Stimulated activated effector memory CD8-positive, alpha-beta T cell treated with anti-CD3 and anti-CD28 coated beads, Interleukin-12 subunit alpha, Interleukin-12 subunit beta, amount 100 ng/mL, for 72 hours (primary cell): ENCODE data around the gene ECT2L.

Source experiments
- ATAC-seq: fragments of 150-1000 bp; cut with Tn5 transposase; 2 replicates; pipeline ENCODE4 v1.10.0; 2021
- DNase-seq, 2 donors: peaks; one replicate each; pipeline ENCODE4 v3.0.0; 2021 to 2022; ENCODE audit warnings: low spot score in 2 of 2
- H3K27ac Mint-ChIP-seq: one replicate; pipeline ENCODE4 v1.8.0; 2022; ENCODE audit warnings: mild to moderate bottlenecking, mixed read lengths
- H3K36me3 Mint-ChIP-seq: one replicate; pipeline ENCODE4 v1.8.0; 2022; ENCODE audit warnings: mild to moderate bottlenecking, mixed read lengths
- H3K4me1 Mint-ChIP-seq: one replicate; pipeline ENCODE4 v1.8.0; 2022; ENCODE audit warnings: mixed read lengths
- H3K4me3 Mint-ChIP-seq: one replicate; pipeline ENCODE4 v1.8.0; 2022; ENCODE audit warnings: mild to moderate bottlenecking, mixed read lengths
- H3K9me3 Mint-ChIP-seq: one replicate; pipeline ENCODE4 v1.8.0; 2022; ENCODE audit warnings: mixed read lengths

The ECT2L gene

DNA sequence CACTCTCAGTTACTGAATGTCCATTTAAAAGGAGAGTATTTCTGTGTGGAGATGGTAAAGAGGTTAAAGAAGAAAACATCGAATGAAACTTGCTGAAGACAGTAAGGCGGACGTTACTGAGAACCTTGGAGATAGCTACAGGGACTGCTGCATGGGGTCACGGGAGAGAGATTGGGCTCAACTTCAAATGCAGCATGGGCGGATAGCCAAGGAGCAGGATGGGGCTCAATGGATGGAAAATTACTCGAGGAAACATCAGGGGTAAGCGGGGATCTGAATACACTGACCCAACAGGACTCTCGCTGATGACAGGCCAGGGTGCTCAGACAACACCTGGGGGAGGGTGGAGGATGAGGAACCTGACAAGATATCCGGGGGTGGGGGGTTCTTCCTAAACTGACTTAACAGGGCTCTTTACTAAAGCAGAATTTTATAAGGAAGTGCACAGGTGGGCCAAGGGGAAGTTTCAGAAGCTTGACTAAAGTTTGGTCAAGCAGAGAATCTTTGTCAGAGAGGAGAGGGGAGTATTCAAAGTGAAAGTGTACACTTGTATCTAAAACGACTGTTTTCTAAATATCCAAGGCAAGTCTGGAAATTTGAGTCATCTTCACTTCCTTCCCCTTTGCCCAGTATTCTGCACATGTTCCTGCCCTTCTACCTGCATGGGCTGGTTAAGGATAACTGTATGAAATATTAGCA lies 22.8 kb downstream of the ECT2L start:
- Mint-ChIP-seq H3K4me1 (peaks cover 21% of the 10 kb centered on the region), H3K27ac (peak overlapping the region; percentile 87), H3K9me3 (no peaks in the 10 kb centered on the region), H3K36me3 (peaks cover 11% of the 10 kb centered on the region), H3K4me3 (peak overlapping the region; percentile 31)
- peak; percentile 71 for ATAC-seq
- DNase-seq = no peak

DNA sequence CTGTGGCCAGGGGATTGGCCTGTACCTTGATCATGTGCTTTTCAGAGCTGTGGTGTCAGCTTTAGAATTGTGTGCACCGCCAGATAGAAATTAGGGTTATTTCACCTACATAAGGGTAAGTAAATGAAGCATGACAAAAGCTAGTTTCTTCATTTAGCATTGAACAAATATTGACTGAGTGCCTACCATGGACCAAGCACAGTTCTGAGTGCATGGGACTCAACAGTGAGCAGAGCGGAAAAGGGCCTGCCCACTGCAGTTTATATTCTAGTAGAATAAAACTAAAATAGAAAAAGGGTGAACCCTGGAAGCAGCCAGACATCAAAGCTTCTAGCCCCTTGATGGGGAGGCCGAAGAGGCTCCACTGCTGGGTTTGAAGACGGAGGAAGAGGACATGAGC lies 25.6 kb downstream of the ECT2L start:
- ATAC-seq (no peak), DNase-seq (no peak)
- H3K27ac Mint-ChIP-seq = no peak overlapping the region
- H3K36me3 Mint-ChIP-seq = peaks cover 11% of the 10 kb centered on the region
- H3K4me1 Mint-ChIP-seq = peaks cover 26% of the 10 kb centered on the region
- no peaks in the 10 kb centered on the region for H3K9me3 Mint-ChIP-seq
- H3K4me3 Mint-ChIP-seq = no peak overlapping the region

DNA sequence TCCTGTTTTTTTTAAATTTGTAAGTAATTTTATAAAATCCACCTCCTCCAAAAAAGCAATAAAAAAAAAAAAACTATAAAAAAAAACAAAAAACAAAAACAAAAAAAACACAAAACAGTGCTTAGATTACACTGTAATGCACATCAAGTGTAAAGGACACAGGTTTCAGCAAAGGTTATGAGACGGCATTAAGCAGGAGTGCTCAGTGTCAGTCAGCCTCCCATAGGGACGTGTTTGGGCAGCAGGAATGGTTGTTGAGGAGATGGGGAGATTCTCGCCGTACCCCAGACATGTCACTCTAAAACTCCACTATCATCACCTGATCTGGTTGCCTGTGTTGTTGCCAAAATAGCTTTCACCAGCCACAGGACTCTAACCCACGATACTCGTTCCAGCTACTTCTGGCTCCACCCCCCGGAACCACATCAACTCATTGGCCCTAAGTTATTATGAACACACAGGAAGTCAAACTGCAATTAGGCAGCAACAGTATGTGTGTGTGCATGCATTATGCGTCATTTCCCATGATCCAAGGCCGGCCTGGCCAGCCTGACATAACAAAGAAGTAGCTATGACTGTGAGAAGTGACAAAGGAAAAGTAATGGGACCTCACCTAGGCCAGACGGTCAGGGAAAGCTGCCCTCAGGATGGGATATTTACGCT lies 28.7 kb downstream of the ECT2L start:
- no peaks in the 10 kb centered on the region for H3K9me3 Mint-ChIP-seq
- peak; percentile 83 for ATAC-seq
- H3K4me1 Mint-ChIP-seq = peaks cover 5% of the 10 kb centered on the region
- H3K4me3 Mint-ChIP-seq = no peak overlapping the region
- H3K36me3 Mint-ChIP-seq = no peaks in the 10 kb centered on the region
- no peak for DNase-seq
- no peak overlapping the region for H3K27ac Mint-ChIP-seq

DNA sequence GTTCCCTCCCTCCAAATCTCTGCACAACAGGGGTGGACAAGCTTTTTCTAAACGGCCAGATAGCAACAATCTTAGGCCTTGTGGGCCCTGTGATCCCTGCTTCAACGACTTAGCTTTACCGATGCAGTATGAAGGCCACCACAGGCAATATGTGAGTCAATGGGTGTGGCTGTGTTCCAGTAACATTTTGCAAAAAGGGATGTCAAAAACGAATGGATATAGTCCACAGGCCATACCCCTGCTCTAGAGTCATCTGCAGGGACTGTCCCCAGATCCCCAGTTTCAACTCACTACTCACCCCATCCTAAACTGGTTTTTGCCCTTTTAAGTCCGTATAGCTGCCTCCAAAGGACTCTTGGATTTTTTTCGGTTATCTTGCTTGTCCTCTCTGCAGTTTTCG lies 34.4 kb downstream of the ECT2L start:
- H3K9me3 Mint-ChIP-seq = no peaks in the 10 kb centered on the region
- no peak overlapping the region for H3K4me3 Mint-ChIP-seq
- ATAC-seq (no peak), DNase-seq (no peak)
- no peaks in the 10 kb centered on the region for H3K36me3 Mint-ChIP-seq
- no peak overlapping the region for H3K27ac Mint-ChIP-seq
- H3K4me1 Mint-ChIP-seq = no peaks in the 10 kb centered on the region

DNA sequence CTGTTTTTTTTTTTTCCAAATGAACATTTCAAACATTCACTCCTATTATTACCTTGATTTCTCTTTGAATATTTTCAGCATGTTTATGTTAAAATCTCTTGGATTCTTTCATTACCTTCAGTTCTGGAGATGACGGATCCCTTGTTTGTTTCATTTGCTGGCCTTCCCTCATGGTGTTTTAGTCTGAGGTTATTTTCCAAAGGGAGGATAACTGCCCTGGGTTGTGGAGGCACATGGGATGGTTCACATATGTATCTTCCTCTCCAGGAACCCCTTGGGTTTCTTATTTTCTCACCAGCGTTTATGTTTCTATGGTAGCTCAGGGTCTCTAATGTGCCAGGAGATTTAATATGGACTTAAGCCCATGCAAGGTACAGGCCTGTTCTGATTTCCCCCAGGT lies 36.3 kb downstream of the ECT2L start:
- ATAC-seq = no peak
- H3K27ac Mint-ChIP-seq = no peak overlapping the region
- H3K4me3 Mint-ChIP-seq = no peak overlapping the region
- no peaks in the 10 kb centered on the region for H3K9me3 Mint-ChIP-seq
- no peak for DNase-seq
- H3K36me3 Mint-ChIP-seq = no peaks in the 10 kb centered on the region
- no peaks in the 10 kb centered on the region for H3K4me1 Mint-ChIP-seq

DNA sequence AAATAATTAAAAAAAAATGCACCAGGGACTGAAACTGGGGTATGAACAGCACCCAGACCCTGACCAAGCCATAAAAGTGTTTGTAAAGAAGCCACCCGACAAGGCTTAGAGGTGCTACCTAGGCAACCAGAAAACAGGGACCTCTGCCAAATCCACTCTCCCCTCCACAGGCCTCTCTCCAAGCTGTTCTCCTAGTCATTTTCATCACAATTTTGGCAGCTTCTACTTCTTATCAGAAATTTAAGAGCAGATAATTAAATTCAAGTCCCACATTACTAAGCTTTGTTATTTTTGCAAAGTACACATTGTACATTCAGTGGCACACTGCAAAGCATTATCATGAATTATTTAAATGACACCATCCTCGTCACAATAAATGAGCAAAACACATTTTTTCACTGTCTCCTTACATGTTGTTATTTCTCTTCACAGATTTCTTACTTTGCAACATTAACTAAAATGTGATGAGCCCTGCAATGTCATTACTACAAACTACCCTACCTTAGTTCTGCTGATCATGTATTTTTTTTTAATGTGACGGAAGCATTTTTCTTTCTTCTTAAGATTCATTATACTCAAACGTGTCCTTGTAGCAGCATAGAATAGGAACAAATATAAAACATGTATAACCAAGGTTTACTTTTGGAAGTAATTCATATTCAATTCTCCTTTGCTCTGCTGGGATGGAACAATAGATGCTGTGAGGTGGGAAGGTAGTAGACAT lies 38.1 kb downstream of the ECT2L start:
- Mint-ChIP-seq H3K36me3 (no peaks in the 10 kb centered on the region), H3K27ac (no peak overlapping the region), H3K4me3 (no peak overlapping the region), H3K9me3 (no peaks in the 10 kb centered on the region), H3K4me1 (no peaks in the 10 kb centered on the region)
- DNase-seq (no peak), ATAC-seq (no peak)

DNA sequence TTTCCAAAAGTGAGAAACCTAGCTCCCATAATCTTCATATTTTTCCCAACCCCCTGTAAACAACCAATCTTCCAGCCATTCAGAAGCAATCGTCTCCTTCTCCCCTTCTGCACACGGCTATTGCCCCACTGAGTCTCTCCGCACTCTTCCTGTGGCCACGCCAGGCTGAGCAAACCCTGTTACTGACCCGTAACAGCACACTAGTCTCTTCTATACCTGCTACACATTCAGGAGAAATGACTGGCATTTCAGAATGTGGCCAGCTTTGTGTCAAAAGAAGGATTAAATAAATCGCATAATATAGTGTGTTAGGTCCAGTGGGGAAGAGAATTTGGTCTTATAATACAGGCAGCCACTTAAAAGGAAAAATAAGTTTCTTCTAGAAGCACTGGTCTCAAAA lies 41.4 kb downstream of the ECT2L start:
- Mint-ChIP-seq H3K27ac (no peak overlapping the region), H3K36me3 (no peaks in the 10 kb centered on the region), H3K4me1 (no peaks in the 10 kb centered on the region), H3K9me3 (no peaks in the 10 kb centered on the region), H3K4me3 (no peak overlapping the region)
- ATAC-seq (no peak), DNase-seq (no peak)

DNA sequence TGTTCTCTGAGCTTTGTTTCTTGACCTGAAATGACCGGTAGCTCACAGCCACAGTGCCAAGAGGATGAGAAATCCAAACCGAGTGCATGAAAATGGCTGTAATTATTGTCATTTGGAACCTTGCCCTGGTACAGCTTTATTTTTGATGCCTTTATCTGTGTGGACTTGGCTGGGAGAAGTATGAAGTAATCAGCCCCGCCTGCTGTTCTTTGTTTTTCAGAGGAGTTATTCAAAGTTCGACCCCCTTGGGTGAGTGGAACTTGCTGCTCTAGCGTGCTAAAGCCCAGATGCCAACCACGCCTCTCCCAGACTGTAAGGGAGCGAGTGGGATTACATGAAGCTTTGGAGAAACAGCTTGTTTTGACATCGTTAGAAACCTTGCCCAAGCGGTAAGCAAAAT lies 48.3 kb downstream of the ECT2L start:
- Mint-ChIP-seq H3K9me3 (no peaks in the 10 kb centered on the region), H3K27ac (no peak overlapping the region), H3K4me1 (no peaks in the 10 kb centered on the region), H3K36me3 (no peaks in the 10 kb centered on the region), H3K4me3 (no peak overlapping the region)
- ATAC-seq (no peak), DNase-seq (no peak)

DNA sequence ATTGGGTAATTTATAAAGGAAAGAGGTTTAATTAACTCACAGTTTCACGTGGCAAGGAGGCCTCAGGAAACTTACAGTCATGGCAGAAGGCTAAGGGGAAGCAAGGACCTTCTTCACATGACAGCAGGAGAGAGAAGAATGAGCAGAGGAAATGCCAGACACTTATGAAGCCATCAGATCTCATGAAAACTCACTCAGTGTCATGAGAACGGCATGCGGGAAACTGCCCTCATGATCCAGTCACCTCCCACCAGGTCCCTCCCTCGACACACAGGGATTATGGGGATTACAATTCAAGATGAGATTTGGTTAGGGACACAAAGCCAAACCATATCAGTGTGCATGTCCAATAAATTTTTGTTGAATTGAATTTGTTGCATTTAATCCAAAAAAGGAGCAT lies 52.0 kb downstream of the ECT2L start:
- Mint-ChIP-seq H3K4me1 (no peaks in the 10 kb centered on the region), H3K4me3 (no peak overlapping the region), H3K27ac (no peak overlapping the region), H3K36me3 (no peaks in the 10 kb centered on the region), H3K9me3 (no peaks in the 10 kb centered on the region)
- no peak for DNase-seq
- ATAC-seq = no peak

DNA sequence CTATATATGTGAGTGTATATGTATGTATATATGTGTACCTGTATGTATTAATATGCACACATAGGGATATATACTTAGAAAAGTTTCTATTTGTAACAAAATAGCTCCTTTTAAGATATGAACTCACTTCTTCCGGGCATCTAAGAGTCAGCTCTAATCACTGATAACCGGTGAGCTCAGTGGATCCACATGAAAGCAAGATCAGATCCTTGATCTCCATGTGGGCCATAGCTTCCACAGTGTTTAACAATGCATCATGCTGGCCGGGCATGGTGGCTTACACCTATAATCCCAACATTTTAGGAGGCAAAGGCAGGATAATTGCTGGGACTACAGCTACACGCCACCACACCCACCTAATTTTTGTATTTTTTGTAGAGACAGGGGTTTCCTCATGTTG lies 52.6 kb downstream of the ECT2L start:
- ATAC-seq (no peak), DNase-seq (no peak)
- Mint-ChIP-seq H3K36me3 (no peaks in the 10 kb centered on the region), H3K9me3 (no peaks in the 10 kb centered on the region), H3K4me1 (no peaks in the 10 kb centered on the region), H3K27ac (no peak overlapping the region), H3K4me3 (no peak overlapping the region)

DNA sequence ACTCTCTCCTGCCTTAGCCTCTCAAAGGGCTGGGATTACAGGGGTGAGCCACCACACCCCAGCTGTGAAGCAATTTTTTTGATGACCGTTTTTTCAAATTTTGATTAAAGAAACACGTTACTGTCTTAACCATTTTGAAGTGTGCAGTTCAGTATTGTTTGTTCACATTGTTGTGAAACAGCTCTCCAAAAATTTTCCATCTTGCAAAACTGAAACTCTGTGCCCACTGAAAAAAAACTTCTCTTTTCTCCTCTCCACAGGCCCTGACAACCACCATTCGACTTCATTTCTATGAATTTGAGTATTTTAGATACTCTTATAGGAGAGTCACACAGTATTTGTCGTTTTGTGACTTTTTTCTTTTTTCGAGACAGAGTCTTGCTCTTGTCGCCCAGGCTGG lies 53.9 kb downstream of the ECT2L start:
- ATAC-seq = no peak
- Mint-ChIP-seq H3K9me3 (no peaks in the 10 kb centered on the region), H3K4me3 (no peak overlapping the region), H3K4me1 (no peaks in the 10 kb centered on the region), H3K36me3 (no peaks in the 10 kb centered on the region), H3K27ac (no peak overlapping the region)
- DNase-seq = no peak

DNA sequence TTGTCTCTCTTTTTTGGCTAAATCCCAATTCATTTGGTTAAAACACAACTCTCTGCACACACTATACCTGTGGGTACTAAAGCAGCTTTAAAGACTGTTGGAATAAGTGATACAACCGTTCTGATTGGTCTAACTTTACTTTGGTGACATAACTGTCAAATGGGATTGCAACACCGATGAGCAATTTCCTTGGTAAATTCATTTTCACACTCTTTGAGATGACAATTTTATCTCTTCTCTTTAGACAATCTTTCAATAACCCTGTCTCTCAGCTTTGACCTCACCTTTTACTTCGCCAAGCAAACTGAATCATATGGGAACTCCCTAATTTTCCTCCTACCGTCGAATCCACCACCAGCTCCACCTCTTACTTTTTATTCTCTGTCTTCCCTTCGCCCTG lies 60.8 kb downstream of the ECT2L start:
- Mint-ChIP-seq H3K4me1 (peaks cover 7% of the 10 kb centered on the region), H3K36me3 (no peaks in the 10 kb centered on the region), H3K9me3 (no peaks in the 10 kb centered on the region), H3K4me3 (no peak overlapping the region), H3K27ac (no peak overlapping the region)
- no peak for DNase-seq
- peak; percentile 19 for ATAC-seq

DNA sequence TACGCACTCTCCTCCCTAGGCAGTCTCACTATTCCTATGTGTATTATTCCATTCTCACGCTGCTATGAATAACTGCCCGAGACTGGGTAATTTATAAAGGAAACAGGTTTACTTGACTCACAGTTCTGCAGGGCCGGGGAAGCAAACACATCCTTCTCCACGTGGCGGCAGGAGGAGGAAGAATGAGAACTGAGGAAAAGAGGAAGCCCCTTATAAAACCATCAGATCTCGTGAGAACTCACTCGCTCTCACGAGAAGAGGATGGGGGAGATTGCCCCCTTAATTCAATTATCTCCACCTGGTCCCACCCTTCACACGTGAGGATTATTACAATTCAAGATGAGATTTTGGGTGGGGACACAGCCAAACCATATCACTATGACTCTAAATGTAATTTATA lies 61.9 kb downstream of the ECT2L start:
- no peak overlapping the region for H3K4me3 Mint-ChIP-seq
- no peak overlapping the region for H3K27ac Mint-ChIP-seq
- peaks cover 7% of the 10 kb centered on the region for H3K4me1 Mint-ChIP-seq
- DNase-seq = no peak
- ATAC-seq = no peak
- no peaks in the 10 kb centered on the region for H3K9me3 Mint-ChIP-seq
- H3K36me3 Mint-ChIP-seq = no peaks in the 10 kb centered on the region

DNA sequence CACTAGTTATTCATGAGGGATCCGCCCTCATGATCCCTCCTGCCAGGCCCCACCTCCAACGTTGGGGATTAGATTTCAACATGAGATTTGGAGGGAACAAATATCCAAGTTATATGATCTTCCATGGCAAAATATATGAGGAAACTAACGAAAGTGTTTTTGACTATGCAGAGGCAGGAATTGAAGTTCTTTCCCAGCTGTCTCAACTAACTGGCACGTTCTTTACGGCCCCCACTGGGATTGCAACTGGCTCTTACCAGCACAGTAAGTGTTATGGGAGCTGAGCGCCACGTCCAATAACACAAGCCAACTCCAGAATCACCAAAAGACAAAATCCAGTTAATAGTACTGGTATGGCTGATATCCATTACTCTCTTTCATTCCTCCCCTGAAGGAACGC lies 66.6 kb downstream of the ECT2L start:
- ATAC-seq = no peak
- Mint-ChIP-seq H3K4me3 (no peak overlapping the region), H3K27ac (no peak overlapping the region), H3K36me3 (no peaks in the 10 kb centered on the region), H3K4me1 (no peaks in the 10 kb centered on the region), H3K9me3 (no peaks in the 10 kb centered on the region)
- DNase-seq = no peak

DNA sequence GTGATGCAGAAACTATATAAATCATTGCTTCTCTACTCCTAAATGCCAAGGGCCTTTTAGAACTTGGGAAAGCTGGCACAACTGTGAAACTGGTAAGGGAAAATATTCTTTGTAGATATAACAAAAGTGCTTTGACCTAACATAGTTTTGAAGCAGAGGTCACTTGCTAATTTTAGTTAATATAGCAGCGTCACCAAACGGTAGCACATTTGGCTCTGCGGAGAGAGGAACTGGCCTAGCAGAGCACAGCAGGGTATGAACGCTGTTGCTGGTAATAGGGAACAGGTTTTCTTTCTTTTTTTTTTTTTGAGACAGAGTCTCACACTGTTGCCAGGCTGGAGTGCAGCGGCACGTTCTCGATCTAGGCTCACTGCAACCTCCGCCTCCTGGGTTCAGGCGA lies 67.4 kb downstream of the ECT2L start:
- Mint-ChIP-seq H3K27ac (no peak overlapping the region), H3K36me3 (no peaks in the 10 kb centered on the region), H3K4me1 (no peaks in the 10 kb centered on the region), H3K9me3 (no peaks in the 10 kb centered on the region), H3K4me3 (no peak overlapping the region)
- no peak for ATAC-seq
- DNase-seq = no peak

DNA sequence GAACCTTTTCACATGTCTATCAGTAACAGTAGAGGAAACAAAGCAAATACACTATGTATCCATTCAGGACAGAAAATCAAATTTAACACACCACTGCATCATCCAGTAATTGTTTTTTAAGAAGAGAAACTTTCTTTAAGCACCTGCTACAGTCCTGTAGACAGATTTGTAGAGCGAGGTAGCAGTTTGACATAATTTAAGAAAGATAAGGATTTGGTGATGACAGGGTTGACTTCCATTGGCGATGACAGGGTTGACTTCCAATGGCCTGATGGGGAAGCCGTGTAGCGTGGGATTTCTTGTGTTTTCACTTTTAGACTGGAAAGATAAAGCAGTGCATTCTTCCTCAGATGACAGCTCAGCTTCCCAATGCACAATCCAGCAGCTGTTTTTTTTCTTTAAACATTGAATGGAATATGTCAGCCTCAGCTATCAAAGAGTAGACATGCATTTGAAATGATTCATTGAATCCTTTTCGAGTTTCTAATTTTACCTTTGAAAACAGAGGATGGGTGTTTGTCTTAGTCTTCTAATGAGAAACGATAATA lies 68.5 kb downstream of the ECT2L start:
- Mint-ChIP-seq H3K4me3 (no peak overlapping the region), H3K9me3 (no peaks in the 10 kb centered on the region), H3K4me1 (no peaks in the 10 kb centered on the region), H3K27ac (no peak overlapping the region), H3K36me3 (no peaks in the 10 kb centered on the region)
- DNase-seq (no peak), ATAC-seq (no peak)
